Chondrocyte (in vitro differentiated cells): ENCODE measurements around the gene CDH22. TPM values are rescaled to one million over a fixed set of nuclear protein-coding genes. Genes with fewer than 3 reads are reported as not detected.

Experiments used
- DNase-seq: peaks from one replicate; pipeline ENCODE4 v3.0.0; 2021; ENCODE audit warnings: mixed read lengths, low spot score
- H3K27ac Mint-ChIP-seq: one replicate; pipeline ENCODE4 v1.8.0; 2021; ENCODE audit warnings: mild to moderate bottlenecking, moderate library complexity, mixed read lengths; ENCODE audit not compliant: unreplicated experiment
- H3K27me3 Mint-ChIP-seq: 2 replicates; pipeline ENCODE4 v1.8.0; 2021; ENCODE audit warnings: low read depth, mixed read lengths
- H3K36me3 Mint-ChIP-seq: 2 replicates; pipeline ENCODE4 v1.8.0; 2021; ENCODE audit warnings: low read depth, mixed read lengths
- H3K4me1 Mint-ChIP-seq: 2 replicates; pipeline ENCODE4 v1.8.0; 2021; ENCODE audit warnings: low read depth, mild to moderate bottlenecking, mixed read lengths
- H3K4me3 Mint-ChIP-seq: one replicate; pipeline ENCODE4 v1.8.0; 2021; ENCODE audit warnings: mild to moderate bottlenecking, moderate library complexity, mixed read lengths; ENCODE audit not compliant: unreplicated experiment
- H3K9me3 Mint-ChIP-seq: 2 replicates; pipeline ENCODE4 v1.8.0; 2021; ENCODE audit warnings: low read depth, mixed read lengths
- total RNA-seq: library from RNA; stranded (reverse); gene quantifications from 3 replicates; pipeline ENCODE4 v1.2.1, GENCODE V29; 2021
- TF ChIP-seq, protein P1 (sequence below): fragments of 200-600 bp; sonication (generic); IDR thresholded peaks from 2 replicates; pipeline ENCODE4 v1.5.0; 2021; ENCODE audit warnings: antibody characterized with exemption, mild to moderate bottlenecking, moderate library complexity

The CDH22 gene
- total RNA-seq, 1 donor from 2014 or later: not detected

DNA sequence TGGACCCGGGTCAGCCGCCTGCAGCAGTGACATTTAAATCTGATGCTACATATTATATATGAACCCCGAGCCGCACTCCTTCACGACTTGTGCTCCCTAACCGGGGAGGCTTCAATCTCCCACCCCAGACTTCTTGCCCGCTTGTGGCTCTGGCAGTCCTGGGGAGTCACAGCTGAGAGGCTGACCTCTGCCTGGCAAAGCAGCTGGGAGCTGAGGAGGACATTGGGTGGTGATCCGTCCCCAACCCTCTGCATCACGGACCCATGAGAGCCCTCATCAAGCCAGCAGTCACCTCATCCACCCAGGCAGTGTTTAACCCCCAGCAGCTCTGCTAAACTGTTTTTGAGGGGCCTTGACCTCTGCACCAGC is 33.7 kb upstream of the CDH22 start:
- DNase-seq: no peak
- TF ChIP-seq, protein P1, sequence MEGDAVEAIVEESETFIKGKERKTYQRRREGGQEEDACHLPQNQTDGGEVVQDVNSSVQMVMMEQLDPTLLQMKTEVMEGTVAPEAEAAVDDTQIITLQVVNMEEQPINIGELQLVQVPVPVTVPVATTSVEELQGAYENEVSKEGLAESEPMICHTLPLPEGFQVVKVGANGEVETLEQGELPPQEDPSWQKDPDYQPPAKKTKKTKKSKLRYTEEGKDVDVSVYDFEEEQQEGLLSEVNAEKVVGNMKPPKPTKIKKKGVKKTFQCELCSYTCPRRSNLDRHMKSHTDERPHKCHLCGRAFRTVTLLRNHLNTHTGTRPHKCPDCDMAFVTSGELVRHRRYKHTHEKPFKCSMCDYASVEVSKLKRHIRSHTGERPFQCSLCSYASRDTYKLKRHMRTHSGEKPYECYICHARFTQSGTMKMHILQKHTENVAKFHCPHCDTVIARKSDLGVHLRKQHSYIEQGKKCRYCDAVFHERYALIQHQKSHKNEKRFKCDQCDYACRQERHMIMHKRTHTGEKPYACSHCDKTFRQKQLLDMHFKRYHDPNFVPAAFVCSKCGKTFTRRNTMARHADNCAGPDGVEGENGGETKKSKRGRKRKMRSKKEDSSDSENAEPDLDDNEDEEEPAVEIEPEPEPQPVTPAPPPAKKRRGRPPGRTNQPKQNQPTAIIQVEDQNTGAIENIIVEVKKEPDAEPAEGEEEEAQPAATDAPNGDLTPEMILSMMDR: no peak
- Mint-ChIP-seq H3K4me1 (no peaks in the 10 kb centered on the region), H3K9me3 (no peaks in the 10 kb centered on the region), H3K27me3 (peaks cover 61% of the 10 kb centered on the region), H3K36me3 (peaks cover 2% of the 10 kb centered on the region), H3K27ac (no peak overlapping the region), H3K4me3 (no peak overlapping the region)

DNA sequence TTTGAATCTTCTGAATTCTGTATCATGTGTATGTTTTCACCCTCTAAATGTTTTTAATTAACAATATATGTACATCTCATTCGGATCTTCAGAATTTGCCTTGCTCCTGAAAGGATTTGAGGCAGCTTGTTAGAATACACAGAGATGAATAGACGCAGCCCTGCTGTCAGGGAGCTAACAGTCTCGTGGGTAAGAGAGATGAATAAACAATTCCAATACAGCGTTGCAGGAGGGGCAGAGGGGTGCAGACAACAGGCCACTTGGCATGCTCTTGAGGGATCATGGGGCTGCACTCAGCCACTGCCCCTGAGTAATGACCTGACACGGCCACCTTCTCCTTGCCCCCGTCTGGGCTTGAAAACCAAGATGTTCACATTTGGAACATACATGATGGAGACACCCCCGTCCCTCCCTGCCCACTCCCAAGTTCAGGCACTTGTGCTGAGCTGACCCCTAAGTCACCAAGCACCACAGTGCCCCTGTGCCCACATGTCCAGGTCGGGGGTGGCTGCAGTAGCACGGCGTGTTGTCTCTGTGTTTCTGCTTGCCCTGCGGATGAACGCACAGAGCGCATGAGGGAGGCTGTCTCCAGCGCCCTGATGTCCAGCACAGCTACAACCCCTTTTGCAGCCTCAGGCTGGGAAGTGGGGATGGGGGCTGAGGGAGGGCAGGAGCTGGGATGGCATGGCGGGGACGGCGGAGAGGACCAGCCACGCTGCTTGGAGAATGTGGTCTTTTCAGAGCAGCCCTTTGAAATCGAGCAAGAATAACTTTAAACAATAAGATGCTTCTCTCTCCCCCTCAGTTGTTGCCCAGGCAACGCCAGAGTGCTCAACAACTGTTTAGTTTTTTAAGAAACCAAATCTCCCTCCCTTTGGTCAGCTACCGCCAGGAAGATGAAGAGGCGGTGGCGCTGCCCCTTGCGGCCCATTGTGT is 33.0 kb upstream of the CDH22 start:
- Mint-ChIP-seq H3K4me3 (no peak overlapping the region), H3K9me3 (no peaks in the 10 kb centered on the region), H3K36me3 (peaks cover 2% of the 10 kb centered on the region), H3K27me3 (peaks cover 61% of the 10 kb centered on the region), H3K4me1 (no peaks in the 10 kb centered on the region), H3K27ac (no peak overlapping the region)
- no peak for DNase-seq
- TF ChIP-seq, protein P1: no peak

DNA sequence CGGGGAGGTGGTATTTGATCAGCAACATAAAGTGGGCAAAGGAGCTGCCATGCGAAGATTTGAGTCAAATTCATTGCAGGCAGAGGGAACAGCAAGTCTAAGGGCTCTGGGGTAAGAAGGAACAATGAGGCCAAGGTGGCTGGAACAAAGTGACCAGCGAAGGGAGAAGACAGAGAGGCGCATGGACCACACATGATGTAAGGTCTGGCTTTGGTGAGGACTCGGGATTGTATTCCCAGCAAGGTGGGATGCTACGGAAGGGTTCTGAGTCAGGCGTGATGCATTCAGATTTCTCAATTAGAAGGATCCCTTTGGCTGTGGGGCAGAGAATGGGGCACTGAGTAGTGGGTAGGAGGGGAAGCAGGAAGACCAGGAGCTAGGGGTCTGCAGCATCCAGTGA is 30.7 kb upstream of the CDH22 start:
- Mint-ChIP-seq H3K27ac (no peak overlapping the region), H3K36me3 (no peaks in the 10 kb centered on the region), H3K27me3 (peaks cover 51% of the 10 kb centered on the region), H3K9me3 (no peaks in the 10 kb centered on the region), H3K4me1 (no peaks in the 10 kb centered on the region), H3K4me3 (no peak overlapping the region)
- TF ChIP-seq, protein P1: no peak
- no peak for DNase-seq

DNA sequence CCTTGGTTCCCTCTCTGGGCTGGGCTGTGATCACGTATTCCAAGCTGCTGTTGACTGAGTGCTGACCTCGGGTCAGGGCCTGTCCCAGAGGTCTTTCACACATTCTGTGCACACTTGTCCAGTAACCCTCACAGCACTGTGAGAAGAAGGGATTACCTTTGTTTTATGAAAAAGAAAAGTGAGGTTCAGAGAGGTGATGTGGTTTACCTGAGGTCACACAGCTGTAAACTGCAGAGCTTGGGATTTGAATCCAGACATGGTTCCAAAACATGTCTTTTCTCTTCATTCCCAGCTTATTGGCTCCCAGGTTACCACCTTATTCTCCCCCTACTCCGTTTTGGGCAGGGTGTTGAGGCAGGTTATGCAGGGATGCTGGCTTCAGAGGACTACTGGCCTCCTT is 28.4 kb upstream of the CDH22 start:
- no peak for DNase-seq
- H3K9me3 Mint-ChIP-seq: no peaks in the 10 kb centered on the region
- TF ChIP-seq, protein P1: no peak
- H3K36me3 Mint-ChIP-seq: no peaks in the 10 kb centered on the region
- H3K4me3 Mint-ChIP-seq: no peak overlapping the region
- no peak overlapping the region for H3K27ac Mint-ChIP-seq
- H3K27me3 Mint-ChIP-seq: peaks cover 46% of the 10 kb centered on the region
- H3K4me1 Mint-ChIP-seq: no peaks in the 10 kb centered on the region

DNA sequence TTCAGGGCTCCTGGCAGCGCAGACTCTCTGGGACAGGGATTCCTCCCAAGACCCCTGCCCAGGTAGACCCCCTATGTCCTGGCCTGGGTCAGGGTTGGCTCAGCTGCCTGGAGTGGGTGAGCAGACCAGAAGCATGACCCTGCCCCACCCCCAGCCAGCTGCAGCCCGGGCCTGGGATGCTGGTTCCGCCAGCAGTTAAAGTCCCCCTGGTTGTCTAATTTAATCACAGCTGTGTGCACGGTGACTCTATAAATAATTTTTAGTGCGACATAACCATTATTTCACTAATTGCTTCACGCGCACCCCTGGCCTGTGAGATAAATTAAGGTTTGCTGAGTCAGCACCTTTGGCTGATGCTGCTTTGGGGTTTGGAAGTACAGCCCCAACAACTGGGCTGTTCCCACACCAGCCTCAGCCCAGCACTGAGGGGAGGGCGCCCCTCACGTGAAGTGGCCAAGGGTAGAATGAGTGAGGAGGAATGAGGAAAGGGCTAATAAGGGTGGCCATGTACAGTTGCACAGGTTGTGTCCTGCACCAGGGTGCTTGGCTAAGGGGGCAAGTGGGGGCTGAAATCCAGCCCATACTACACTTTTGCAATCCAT is 26.1 kb upstream of the CDH22 start:
- no peak for DNase-seq
- peaks cover 44% of the 10 kb centered on the region for H3K27me3 Mint-ChIP-seq
- H3K4me1 Mint-ChIP-seq: no peaks in the 10 kb centered on the region
- no peak overlapping the region for H3K4me3 Mint-ChIP-seq
- no peaks in the 10 kb centered on the region for H3K9me3 Mint-ChIP-seq
- no peak overlapping the region for H3K27ac Mint-ChIP-seq
- TF ChIP-seq, protein P1: no peak
- peaks cover 2% of the 10 kb centered on the region for H3K36me3 Mint-ChIP-seq
